Measurements from ENCODE around the gene FCMR.

FCMR gene

GRCh38 chr1:206904423-206905142 is 17.2 kb downstream of the FCMR start:
- TF ChIP-seq, protein P1, sequence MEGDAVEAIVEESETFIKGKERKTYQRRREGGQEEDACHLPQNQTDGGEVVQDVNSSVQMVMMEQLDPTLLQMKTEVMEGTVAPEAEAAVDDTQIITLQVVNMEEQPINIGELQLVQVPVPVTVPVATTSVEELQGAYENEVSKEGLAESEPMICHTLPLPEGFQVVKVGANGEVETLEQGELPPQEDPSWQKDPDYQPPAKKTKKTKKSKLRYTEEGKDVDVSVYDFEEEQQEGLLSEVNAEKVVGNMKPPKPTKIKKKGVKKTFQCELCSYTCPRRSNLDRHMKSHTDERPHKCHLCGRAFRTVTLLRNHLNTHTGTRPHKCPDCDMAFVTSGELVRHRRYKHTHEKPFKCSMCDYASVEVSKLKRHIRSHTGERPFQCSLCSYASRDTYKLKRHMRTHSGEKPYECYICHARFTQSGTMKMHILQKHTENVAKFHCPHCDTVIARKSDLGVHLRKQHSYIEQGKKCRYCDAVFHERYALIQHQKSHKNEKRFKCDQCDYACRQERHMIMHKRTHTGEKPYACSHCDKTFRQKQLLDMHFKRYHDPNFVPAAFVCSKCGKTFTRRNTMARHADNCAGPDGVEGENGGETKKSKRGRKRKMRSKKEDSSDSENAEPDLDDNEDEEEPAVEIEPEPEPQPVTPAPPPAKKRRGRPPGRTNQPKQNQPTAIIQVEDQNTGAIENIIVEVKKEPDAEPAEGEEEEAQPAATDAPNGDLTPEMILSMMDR (IDR thresholded peaks at IDR 0.05; ENCODE audit: borderline replicate concordance, control extremely low read depth, extremely low read depth, insufficient read depth, missing control alignments) = no peak
- in situ Hi-C loops (cut with MboI; ENCODE audit: low sequenced_read_pairs, unreplicated experiment) = no loop called here
- DNase-seq (ENCODE audit: low spot score) = no peak

DNA sequence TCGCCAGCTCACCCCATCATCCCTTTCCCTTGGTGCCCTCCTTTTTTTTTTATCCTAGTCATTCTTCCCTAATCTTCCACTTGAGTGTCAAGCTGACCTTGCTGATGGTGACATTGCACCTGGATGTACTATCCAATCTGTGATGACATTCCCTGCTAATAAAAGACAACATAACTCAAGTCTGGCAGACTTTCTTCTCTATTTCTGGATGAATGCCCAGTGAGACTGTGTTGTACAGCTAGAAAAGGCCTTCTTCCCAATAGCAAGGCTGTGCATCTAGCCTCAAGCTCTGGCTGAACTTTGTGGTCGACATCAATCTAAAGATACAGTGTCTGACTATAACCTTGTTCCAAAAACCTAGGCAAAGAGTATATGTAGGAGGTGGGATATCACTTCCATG is 18.1 kb downstream of the FCMR start:
- DNase-seq (ENCODE audit: low spot score) = no peak
- in situ Hi-C loops (cut with MboI; ENCODE audit: low sequenced_read_pairs, unreplicated experiment) = no loop called here
- TF ChIP-seq, protein P1 (IDR thresholded peaks at IDR 0.05; ENCODE audit: borderline replicate concordance, control extremely low read depth, extremely low read depth, insufficient read depth, missing control alignments) = no peak

DNA sequence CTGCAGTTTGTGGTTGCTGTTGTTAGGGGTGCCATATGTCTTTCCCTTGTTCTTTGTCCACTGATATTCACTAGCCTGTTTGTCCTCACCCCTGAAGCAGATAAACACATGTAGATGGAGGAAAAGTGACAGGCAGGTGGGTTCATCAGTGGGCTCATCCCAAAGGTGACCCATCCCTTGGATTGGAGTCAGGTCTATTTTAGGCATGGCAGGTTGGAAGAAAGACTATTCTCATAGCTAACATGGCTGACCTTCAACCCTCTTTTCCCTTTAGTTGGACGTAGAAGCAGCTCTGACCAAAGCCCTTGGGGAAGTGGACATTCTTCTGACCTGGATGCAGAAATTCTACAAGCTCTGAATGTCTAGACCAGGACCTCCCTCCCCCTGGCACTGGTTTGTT is 19.0 kb downstream of the FCMR start:
- DNase-seq (ENCODE audit: low spot score) = no peak
- TF ChIP-seq, protein P1 (IDR thresholded peaks at IDR 0.05; ENCODE audit: borderline replicate concordance, control extremely low read depth, extremely low read depth, insufficient read depth, missing control alignments) = no peak
- in situ Hi-C loops (cut with MboI; ENCODE audit: low sequenced_read_pairs, unreplicated experiment) = no loop called here

DNA sequence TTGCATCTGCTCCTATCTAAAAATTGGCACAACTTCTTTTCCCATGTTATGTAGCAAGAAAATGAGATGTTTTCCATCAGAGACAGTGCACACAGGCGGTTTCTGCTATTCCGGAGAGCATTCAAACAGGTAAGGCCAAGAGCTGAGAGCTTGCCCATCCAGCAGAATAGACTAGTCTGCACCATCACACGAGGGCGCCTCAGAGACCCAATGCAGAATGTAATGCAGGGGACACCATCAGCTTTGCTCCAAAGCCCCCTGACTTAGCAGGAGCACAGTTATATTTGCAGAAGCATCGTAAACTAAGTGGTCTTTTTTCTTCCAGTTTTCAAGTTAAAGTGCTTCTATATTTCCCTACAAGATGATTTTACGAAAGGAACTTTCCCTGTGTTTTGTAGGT is 19.8 kb downstream of the FCMR start:
- TF ChIP-seq, protein P1 (IDR thresholded peaks at IDR 0.05; ENCODE audit: borderline replicate concordance, control extremely low read depth, extremely low read depth, insufficient read depth, missing control alignments) = no peak
- no peak for DNase-seq (ENCODE audit: low spot score)
- in situ Hi-C loops (cut with MboI; ENCODE audit: low sequenced_read_pairs, unreplicated experiment) = no loop called here

DNA sequence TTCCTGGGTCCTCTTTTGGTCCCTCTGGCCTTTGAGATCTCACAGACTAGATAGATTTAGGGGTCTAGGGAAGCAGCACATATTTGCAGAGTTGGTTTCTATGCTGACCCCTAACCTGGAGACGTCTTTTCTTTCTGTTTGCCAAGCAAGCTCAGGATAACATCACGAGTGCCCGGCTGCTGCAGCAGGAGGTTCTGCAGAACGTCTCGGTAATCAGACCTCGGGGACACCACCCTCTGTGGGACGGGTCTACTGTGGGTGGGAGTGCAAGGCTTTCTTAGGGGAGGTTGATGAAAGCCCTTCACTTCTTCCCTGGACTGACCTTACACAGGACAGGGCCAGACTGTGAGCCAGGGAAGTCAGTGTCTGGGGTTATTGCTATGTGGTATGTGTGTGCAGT is 21.6 kb downstream of the FCMR start:
- in situ Hi-C loops (cut with MboI; ENCODE audit: low sequenced_read_pairs, unreplicated experiment) = no loop called here
- TF ChIP-seq, protein P1 (IDR thresholded peaks at IDR 0.05; ENCODE audit: borderline replicate concordance, control extremely low read depth, extremely low read depth, insufficient read depth, missing control alignments) = no peak
- no peak for DNase-seq (ENCODE audit: low spot score)

GRCh38 chr1:206899717-206900116 is 22.0 kb downstream of the FCMR start:
- in situ Hi-C loops (cut with MboI; ENCODE audit: low sequenced_read_pairs, unreplicated experiment) = no loop called here
- DNase-seq (ENCODE audit: low spot score) = no peak
- TF ChIP-seq, protein P1 (IDR thresholded peaks at IDR 0.05; ENCODE audit: borderline replicate concordance, control extremely low read depth, extremely low read depth, insufficient read depth, missing control alignments) = no peak

Measured in GM13976 (cell line).